Amniotic stem cell (primary cell): ENCODE data around the gene PTOV1.
A peak's percentile ranks its signal among the peaks of the same experiment; 100 is the strongest.
"Not testable (repeated sequence)": the region's sequence is repeated elsewhere in the genome, so short reads cannot be mapped to it uniquely, and the experiment has no call there.

Experiments
- DNase-seq: peaks from one replicate; lab custom pipeline; 2025; lab: John Stamatoyannopoulos, UW

Gene PTOV1

DNA sequence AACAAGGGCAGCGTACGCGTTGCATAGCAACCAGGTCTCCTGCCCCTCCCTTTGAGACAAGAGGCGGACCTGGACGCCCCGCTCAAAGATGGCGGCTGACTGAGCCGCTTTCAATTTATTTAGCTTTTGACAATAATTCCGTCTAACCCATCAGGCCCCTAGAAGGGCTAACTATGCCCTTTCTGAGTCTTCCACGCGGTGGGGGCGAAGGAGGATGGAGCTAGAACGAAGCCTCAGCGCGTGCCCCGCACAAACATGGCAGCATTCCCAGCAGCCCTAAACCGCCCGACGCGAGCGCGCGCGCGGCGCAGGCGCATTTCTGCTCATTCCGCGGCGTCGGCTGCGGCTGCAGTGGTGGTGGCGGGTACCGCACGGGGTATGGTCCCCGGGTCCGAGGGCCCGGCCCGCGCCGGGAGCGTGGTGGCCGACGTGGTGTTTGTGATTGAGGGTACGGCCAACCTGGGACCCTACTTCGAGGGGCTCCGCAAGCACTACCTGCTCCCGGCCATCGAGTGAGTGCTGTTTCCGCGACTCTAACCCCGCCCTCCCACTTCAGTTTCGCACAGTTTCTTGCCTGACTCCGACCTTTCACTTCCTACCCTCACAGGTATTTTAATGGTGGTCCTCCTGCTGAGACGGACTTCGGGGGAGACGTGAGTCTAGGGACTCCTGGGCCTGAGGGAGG is 32.9 kb upstream of the PTOV1 start, which contains the start of gene MED25:
MED25 (plus strand) TSS at position 326 of the 685 bp plus-strand sequence; CDS start at position 379, 53 bp downstream.
- DNase-seq, result peak; percentile 55

DNA sequence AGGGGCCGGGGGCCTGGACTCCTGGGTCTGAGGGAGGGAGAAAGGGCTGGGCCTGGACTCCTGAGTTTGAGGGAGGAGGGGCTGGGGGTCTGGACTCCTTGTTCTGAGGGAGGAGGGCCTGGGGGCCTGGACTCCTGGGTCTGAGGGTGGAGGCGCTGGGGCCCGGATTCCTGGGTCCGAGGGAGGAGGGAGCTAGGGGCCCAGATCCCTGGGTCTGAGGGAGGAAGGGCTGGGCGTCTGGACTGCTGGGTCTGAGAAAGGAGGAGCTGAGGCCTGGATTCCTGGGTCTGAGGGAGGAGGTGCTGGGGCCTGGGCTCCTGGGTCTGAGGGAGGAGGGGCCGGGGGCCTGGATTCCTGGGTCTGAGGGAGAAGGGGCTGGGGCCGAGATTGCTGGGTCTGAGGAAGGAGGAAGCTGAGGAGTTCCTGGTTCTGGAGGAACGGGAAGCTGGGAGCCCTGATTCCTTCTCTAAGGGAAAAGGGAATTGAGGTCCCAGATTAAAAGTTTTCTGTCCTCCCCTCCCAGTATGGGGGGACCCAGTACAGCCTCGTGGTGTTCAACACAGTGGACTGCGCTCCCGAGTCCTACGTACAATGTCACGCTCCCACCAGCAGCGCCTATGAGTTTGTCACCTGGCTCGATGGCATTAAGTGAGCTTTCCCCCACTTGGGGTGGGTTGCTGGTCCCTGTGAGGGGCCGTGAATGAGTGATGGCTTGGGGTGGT is 32.1 kb upstream of the PTOV1 start:
- no peak for DNase-seq

DNA sequence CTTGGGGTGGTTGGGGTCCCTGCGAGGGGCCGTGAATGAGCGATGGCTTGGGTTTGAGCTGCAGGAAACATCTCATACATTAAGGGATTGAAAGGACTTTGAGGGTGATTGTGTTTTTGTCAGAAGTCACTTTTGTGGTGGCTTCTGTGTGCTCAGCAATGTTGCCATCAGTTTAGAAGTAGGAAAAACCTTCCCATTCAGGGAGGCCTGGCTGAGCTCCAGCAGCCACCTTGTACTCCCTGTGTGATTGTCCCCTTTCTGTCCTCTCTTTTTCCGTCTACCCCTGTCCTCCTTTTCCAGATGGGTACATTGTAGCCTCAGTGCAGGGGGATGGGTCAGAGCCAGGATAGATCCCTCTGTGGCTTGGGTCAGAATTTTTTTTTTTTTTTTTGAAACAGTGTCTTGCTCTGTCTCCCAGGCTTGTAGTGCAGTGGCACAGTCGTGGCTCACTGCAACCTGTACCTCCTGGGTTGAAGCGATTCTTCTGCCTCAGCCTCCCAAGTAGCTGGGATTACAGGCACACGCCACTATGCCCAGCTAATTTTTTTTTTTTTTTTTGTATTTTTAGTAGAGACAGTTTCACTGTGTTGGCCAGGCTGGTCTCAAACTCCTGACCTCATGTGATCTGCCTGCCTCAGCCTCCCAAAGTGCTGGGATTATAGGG is 31.4 kb upstream of the PTOV1 start:
- not testable (repeated sequence) for DNase-seq

DNA sequence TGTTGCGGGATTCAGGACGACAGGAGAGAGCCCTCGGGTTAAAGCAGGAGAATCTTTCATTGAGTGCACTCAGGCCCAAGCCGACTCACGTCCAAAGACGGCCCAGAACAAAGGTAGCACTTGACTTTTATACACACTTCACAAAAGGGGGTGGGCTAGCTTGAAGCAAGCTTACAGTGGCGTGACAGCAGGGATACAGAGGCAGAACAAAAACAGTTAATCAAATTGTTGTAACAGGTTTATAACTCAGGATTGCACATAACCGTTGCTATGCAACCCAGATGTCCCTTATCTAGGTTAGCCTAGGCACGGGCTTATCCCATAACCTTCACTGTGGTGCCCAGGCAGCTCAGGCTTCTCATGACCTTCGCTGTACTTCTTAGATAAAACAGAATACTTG is 30.8 kb upstream of the PTOV1 start:
- no peak for DNase-seq

DNA sequence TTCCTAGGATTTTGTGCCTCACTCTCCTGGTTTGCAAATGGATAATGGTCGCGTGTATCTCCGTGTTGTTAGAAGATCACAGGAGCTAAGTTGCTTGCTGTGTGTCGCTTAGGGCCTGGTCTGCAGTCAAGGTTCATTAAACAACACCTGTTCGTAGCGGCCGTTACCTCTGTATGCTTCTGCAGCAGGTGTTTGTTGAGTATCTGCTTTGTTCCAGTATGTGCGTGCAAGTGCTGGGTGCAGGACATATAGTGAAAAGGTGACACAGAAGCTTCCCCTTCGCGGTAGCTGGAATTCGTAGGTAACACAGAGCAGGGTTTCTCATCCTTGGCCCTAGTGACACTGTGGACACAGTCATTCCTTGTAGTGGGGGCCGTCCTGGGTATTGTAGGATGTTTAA is 27.5 kb upstream of the PTOV1 start:
- no peak for DNase-seq

DNA sequence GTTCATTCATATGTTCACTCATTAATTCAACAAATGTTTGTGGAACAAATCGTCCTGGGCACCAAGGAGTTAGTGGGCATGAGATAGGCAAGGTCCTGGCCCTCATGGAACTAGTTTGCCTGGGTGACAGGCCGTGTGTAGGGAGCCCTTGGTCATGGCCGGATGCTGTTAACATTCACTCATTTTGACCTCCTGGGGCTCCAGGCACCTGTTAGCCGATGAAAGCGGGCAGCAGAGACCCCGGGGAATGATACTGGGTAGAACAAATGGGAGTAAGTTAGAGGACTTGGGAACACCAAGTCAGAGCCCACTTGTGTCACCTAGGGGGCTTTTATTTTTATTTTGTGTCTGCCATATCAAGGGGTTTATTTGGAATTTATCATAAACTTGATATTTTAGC is 26.3 kb upstream of the PTOV1 start:
- DNase-seq, result no peak

DNA sequence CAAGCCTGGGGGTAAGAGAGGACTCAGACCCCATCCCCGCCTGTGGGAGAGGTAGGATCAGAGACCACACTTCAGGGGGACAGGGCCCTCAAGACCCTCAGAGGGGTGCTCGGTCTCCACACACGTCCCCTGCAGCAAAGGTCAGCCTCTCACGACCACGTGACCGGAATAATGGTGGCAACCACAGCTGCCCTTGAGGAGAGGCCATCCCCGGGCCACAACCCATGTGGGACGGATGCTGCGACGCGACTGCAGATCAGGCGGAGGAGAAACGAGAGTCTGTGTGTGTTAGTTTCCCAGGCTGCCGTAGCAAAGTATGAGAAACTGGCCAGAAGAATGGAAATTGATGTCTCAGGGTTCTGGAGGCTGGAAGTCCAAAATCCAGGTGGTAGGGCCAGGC is 23.9 kb upstream of the PTOV1 start:
- no peak for DNase-seq

DNA sequence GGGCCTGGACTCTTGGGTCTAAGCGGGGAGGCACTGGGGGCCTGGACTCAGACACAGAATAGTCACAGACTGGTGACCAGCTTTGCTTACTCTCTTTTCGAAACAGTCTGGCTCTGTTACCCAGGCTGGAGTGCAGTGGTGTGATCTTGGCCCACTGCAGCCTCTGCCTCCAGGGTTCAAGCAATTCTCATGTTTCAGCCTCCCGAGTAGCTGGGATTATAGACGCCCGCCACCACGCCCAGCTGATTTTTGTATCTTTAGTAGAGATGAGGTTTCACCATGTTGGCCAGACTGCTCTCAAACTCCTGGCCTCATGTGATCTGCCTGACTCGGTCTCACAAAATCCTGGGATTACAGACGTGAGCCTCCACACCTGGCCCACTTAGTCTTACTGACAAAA is 21.8 kb upstream of the PTOV1 start:
- no peak for DNase-seq

DNA sequence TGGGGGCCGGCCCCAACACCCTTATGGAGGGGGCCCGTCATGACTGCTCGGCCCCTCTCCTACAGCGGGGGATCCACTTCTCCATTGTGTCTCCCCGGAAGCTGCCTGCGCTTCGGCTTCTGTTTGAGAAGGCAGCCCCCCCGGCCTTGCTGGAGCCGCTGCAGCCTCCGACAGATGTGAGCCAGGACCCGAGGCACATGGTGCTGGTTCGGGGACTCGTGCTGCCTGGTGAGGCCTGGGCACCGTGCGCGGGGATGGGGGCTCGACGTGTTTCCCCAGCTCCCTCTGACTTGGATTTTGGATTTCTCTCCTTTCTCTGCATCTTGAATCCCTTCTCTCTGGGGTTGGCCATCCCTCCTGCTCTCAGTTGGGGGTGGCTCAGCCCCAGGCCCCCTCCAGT is 21.2 kb upstream of the PTOV1 start:
- DNase-seq, result no peak

DNA sequence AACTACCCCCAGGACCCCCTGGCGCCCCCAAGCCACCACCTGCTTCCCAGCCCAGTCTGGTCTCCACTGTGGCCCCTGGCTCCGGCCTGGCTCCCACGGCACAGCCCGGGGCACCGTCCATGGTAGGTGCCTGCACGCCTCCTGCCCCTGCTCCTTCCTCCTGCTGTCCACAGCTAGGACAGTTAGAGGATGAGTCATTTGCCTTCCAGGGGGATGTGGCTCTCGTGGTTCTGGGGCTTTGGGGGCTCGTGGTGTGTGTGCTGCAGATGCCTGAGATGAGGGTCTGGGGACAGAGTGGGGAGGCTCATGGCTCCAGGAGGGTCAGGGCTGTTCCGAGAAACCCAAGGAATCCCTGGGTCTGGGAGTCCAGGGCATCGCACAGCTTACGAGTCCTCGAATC is 20.2 kb upstream of the PTOV1 start:
- no peak for DNase-seq

DNA sequence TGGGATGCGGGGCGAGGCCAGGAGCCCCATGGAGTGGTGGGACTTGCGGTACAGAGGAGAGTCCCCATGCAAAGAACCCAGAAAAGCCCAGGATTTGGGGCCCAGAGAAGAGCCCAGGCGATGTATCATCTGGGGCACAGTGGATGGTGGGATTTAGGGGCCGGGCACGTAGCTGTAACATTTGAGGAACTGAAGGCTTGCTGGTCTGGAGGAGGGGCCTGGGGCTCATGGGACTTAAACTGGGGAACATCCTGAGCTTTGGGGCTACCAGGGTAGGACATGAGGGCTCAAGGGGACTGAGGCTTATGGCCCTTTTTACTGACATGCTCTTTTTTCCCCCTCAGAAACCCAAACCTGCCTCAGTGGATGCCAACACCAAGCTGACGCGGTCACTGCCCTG is 19.4 kb upstream of the PTOV1 start:
- DNase-seq, result no peak

DNA sequence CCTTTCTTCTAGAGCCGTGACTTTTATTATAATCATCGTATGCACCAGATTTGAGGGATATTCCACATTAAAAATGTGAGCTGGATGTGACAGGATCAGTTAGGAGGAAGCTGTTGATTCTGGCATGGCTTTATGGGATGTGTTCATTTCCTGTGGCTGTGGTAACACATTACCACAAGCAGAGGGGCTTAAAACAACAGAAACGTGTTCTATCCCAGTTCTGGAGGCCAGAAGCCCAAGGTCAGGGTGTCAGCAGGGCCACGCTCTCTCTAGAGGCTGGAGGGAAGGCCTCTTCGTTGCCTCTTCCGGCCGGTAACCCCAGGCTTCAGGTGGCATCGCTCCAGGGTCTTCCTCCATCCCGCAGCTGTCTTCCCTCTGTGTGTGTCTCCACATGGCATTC is 18.4 kb upstream of the PTOV1 start:
- no peak for DNase-seq

DNA sequence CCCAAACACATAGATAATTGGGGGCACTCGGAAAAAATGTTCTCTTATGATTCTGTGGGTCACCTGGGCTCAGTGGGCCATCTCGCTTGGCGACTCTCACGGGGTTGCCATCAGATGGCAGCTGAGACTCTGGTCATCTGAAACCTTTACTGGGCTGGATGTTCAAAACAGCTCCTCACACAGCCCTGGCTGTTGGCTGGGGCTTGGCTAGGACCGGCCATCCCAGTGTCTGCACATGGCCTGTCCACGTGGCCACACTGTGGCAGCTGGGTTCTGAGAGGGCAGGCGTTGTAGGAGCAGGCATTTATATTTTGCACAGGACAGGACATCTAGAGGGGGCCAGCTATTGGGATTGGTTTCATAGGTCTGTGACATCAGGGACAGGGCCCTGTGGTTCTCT is 17.4 kb upstream of the PTOV1 start:
- no peak for DNase-seq

DNA sequence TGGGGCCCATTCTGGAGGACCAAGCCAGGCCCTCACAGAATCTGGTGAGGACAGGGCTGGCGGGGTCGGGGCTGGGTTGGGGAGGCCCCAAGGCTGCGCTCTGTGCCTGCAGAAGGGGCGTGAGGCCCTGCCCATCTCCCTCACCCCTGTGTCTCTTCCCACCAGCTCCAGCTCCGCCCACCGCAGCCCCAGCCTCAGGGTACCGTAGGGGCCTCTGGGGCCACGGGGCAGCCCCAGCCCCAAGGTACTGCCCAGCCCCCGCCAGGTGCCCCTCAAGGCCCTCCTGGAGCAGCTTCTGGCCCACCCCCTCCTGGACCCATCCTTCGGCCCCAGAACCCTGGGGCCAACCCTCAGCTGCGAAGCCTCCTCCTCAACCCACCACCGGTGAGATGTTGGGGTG is 15.4 kb upstream of the PTOV1 start:
- DNase-seq, result no peak

DNA sequence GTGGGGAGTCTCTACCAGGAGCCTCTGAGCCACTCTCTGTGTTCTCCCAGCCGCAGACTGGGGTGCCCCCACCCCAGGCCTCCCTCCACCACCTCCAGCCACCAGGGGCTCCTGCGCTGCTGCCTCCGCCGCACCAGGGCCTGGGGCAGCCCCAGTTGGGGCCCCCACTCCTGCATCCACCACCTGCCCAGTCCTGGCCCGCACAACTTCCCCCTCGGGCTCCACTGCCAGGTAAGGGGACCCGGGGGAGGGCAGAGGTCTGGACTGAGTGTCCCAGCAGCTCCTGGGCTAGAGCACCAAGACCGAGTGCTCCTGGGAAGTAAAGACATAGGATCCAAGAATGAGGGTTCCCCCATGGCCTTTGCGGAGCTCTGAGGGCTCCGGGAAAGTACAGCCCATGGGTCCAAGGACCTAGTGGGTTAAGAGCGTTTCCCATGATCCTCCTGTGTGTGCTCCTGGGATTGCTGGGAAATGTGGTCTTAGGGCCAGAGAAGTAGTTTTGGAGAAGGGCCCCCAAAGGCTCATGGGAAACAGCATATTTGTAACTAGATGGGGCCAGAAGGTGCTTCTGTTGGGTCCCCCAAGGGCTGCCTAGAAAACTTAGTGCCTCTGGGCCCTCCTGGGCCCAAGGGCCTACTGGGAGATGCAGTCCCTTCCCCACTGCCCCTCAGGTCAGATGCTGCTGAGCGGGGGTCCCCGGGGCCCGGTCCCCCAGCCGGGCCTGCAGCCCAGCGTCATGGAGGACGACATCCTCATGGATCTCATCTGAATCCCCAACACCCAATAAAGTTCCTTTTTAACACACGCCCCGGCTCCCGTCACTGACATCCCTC is 14.6 kb upstream of the PTOV1 start:
- no peak for DNase-seq

DNA sequence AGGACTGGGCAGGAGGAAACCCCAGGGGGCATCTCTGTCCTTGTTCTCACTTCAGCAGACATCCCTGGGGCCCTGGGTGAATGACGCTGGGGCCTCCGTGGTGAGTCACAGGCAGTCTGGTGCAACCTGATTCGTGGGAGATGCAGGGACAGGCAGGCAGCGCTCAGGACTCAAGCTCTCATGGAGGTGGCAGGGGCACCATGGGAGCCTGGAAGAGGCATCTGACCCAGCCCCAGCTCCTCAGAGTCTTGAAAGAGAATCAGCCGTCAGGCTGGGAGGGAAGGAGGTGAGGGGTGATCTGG is 14.0 kb upstream of the PTOV1 start:
- DNase-seq, result no peak

DNA sequence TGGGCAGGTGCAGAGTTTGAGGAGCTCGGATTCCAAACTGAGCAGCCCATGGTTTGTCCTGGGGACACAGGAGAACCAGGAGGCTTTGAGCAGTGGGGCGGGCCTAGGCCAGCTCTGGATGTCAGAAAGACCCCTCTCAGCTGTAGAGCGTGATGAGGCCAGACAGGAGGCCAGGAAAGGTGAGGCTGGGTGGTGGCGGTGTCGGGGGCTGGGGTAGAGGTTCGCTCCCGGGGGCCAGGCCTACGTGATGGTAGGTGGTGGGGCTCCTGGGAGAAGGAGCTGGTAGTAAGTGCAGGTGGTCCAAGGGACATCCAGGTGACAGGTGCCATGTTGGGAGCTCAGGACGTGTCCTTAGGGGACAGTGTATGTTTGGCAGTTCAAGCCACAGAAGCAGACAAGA is 13.5 kb upstream of the PTOV1 start:
- no peak for DNase-seq

DNA sequence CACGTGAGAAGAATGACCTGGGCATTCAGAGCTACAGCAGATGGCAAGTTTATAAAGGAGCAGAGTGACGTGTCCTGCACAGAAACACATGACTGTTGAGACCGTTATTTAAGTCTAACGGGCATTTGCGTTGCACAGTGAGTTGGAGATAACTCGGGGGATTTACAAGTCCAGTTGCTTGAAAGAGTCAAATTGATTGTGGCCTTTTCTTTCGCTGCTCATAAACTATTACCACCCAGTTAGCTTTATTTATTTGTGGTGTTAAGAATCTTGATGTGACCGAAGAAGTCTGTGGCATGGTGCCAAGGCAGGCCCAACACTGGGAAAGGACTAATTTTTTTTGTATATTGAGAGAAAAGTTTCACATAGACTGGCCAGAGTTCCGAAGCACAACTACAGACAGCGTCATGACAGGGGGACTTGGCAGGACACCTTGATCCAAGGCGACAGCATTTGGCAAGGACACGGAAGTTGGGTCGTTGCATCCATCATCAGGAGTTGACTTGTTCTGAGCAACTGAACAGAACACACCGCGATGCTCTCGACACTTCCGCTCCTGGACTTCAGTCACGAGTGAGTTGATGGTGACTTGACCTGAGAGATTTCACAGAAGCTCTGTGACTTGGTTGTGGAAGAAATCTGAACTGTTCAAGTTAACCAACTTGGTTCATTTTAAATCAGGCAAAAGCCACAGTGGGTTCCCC is 11.9 kb upstream of the PTOV1 start:
- DNase-seq, result no peak

DNA sequence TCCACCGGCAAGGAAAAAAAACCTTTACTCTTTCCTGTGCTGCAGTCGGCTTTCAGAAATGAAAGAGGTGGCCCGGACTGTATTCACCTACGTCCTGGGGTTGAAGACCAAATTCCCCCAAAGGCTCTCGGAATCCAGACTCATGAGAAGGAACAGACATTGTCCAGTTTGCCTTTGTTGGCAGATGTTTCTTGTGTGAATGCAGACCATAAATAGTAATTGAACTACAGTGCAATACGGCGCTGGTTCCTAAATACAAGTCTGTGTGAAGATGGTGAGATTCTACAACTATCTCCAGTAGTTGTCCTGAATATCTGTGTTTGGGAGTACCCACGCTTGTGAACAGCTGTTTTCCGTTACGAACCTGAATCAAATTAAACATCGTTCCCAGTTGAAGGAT is 11.2 kb upstream of the PTOV1 start:
- no peak for DNase-seq

DNA sequence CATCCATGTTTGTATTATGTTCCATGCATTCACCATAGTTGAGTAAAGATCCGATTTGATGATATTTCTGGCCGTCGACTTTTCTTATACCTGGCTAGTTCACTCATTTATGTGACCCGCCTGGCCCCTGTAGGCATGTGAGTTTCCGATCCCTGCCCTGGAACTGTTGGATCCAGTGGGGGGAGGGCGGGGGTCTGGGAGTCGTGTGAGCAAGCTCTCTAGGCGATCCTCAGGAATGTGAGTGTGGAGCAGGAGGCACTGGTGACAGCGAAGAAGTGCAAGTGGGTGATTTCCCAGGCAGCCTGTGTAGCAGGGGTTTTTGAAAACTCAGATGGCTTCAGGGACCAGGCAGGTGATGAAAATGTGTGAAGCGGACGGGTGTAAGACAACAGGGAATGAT is 10.6 kb upstream of the PTOV1 start:
- no peak for DNase-seq

DNA sequence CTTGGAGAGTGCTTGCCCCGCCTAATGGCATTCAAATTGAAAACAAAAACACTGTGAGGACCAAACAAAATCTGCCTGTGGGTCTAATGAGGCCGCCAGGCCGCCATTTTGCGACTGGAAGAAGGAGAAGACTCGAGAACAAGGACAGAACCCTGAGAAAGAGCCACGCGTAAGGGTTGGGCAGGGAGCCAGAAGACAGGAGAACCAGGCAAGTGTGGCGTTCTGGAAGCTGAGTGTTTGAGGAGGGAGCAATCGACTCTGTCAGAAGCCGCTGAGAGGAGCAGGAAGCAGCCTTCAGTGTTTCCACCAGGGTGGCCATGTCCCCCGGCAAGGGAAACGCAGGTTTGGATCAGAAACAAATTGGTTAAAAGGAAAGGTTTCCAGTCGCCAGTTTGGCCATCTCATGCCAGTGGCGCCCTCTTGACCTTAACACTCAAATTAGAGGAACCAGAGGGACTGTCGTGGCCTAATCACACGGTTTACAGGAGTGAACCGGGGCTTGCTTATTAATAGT is 10.2 kb upstream of the PTOV1 start:
- no peak for DNase-seq

DNA sequence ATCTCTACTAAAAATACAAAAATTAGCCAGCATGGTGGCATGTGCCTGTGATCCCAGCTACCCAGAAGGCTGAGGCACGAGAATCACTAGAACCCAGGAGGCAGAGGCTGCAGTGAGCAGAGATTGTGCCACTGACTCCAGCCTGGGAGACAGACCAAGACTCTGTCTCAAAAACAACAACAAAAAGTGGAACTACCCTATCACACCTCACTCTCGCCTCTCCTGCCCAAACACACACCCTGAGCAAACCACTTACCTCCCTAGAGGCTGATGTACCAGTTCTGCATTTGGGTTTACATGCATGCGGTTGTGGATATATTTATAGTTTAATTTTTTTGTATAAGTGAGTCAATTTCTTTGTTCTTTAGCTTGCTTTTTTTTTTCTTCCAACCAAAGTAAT is 7.7 kb upstream of the PTOV1 start:
- no peak for DNase-seq
